GM23338 (cell line): ENCODE results near the gene IGSF9B. TPM values are rescaled to one million over a fixed set of nuclear protein-coding genes. Genes with fewer than 3 reads are reported as not detected.

Experiments
- ATAC-seq: fragments of 200-7000 bp; cut with Tn5 transposase; 3 replicates; pipeline ENCODE4 v1.9.1; 2020
- DNase-seq: peaks from one replicate; pipeline ENCODE4 v3.0.0-alpha.2; 2015; ENCODE audit warnings: low spot score
- H2AFZ ChIP-seq: fragments of 200-600 bp; sonication (generic); 2 replicates; pipeline ENCODE4 v1.8.0; 2016; ENCODE audit warnings: antibody characterized with exemption, mild to moderate bottlenecking, moderate library complexity
- H3F3A ChIP-seq: fragments of 200-600 bp; sonication (generic); replicated peaks from 2 replicates; pipeline ENCODE4 v1.8.0; 2017; ENCODE audit warnings: antibody characterized with exemption, mixed run types, low read depth
- H3K27ac ChIP-seq: fragments of 200-600 bp; sonication (generic); 2 replicates; pipeline ENCODE4 v1.6.1; 2016; ENCODE audit warnings: low read depth
- H3K27me3 ChIP-seq: fragments of 200-600 bp; sonication (generic); 2 replicates; pipeline ENCODE4 v1.8.0; 2016; ENCODE audit warnings: mild to moderate bottlenecking, mixed run types, moderate library complexity; ENCODE audit not compliant: insufficient read depth
- H3K36me3 ChIP-seq: fragments of 200-600 bp; sonication (generic); 2 replicates; pipeline ENCODE4 v1.8.0; 2016; ENCODE audit warnings: mild to moderate bottlenecking; ENCODE audit not compliant: insufficient read depth
- H3K4me1 ChIP-seq: fragments of 200-600 bp; sonication (generic); 2 replicates; pipeline ENCODE4 v1.8.0; 2016; ENCODE audit warnings: mild to moderate bottlenecking, moderate library complexity; ENCODE audit not compliant: insufficient read depth
- H3K4me2 ChIP-seq: fragments of 200-600 bp; sonication (generic); 2 replicates; pipeline ENCODE4 v1.7.1; 2017; ENCODE audit warnings: mixed run types
- H3K4me3 ChIP-seq: fragments of 200-600 bp; sonication (generic); 2 replicates; pipeline ENCODE4 v1.6.1; 2016; ENCODE audit warnings: mixed run types
- H3K79me2 ChIP-seq: fragments of 200-600 bp; sonication (generic); replicated peaks from 2 replicates; pipeline ENCODE4 v1.8.0; 2017; ENCODE audit warnings: mild to moderate bottlenecking; ENCODE audit not compliant: insufficient read depth
- H3K9me2 ChIP-seq: fragments of 200-600 bp; sonication (generic); 2 replicates; pipeline ENCODE4 v1.8.0; 2017; ENCODE audit not compliant: insufficient read depth
- H4K20me1 ChIP-seq: fragments of 200-600 bp; sonication (generic); replicated peaks from 2 replicates; pipeline ENCODE4 v1.8.0; 2017; ENCODE audit warnings: mild to moderate bottlenecking; ENCODE audit not compliant: insufficient read depth
- H3K27ac Mint-ChIP-seq: 2 replicates; pipeline ENCODE4 v1.8.0; 2020; ENCODE audit warnings: inconsistent platforms, mild to moderate bottlenecking, moderate library complexity, mixed read lengths
- H3K27me3 Mint-ChIP-seq: 3 replicates; pipeline ENCODE4 v1.8.0; 2022; ENCODE audit warnings: low read depth, mild to moderate bottlenecking, moderate library complexity, mixed read lengths, inconsistent platforms; ENCODE audit not compliant: insufficient read depth, poor library complexity
- H3K36me3 Mint-ChIP-seq: 3 replicates; pipeline ENCODE4 v1.8.0; 2021; ENCODE audit warnings: low read depth, mild to moderate bottlenecking, inconsistent platforms, moderate library complexity, mixed read lengths
- H3K4me1 Mint-ChIP-seq: 3 replicates; pipeline ENCODE4 v1.8.0; 2020; ENCODE audit warnings: mild to moderate bottlenecking, inconsistent platforms, mixed read lengths
- H3K4me3 Mint-ChIP-seq: 3 replicates; pipeline ENCODE4 v1.8.0; 2021; ENCODE audit warnings: moderate library complexity, mild to moderate bottlenecking, inconsistent platforms, mixed read lengths
- H3K9me3 Mint-ChIP-seq: 3 replicates; pipeline ENCODE4 v1.8.0; 2020; ENCODE audit warnings: moderate library complexity, mild to moderate bottlenecking, inconsistent platforms, mixed read lengths
- CREB1 ChIP-seq: fragments of 250-450 bp; sonication (Bioruptor Pico); IDR thresholded peaks from 2 replicates; pipeline ENCODE4 v1.5.0; 2020; ENCODE audit warnings: low read depth, mild to moderate bottlenecking, moderate library complexity
- ETS1 ChIP-seq: IDR thresholded peaks from 2 replicates; pipeline ENCODE4 v1.6.1; 2016; ENCODE audit warnings: antibody characterized with exemption
- EZH2 ChIP-seq: fragments of 200-600 bp; sonication (generic); IDR thresholded peaks from one replicate; pipeline ENCODE4 v1.8.0; 2017; ENCODE audit warnings: antibody characterized with exemption, mild to moderate bottlenecking, low read depth; ENCODE audit not compliant: unreplicated experiment
- EZH2phosphoT487 ChIP-seq: fragments of 200-600 bp; sonication (generic); IDR thresholded peaks from one replicate; pipeline ENCODE4 v1.8.1; 2018; ENCODE audit warnings: antibody characterized with exemption; ENCODE audit not compliant: unreplicated experiment
- JUNB ChIP-seq: IDR thresholded peaks from one replicate; pipeline ENCODE4 v1.6.1; 2016; ENCODE audit warnings: antibody characterized with exemption; ENCODE audit not compliant: unreplicated experiment
- NANOG ChIP-seq: IDR thresholded peaks from 2 replicates; pipeline ENCODE4 v1.6.1; 2016; ENCODE audit warnings: antibody characterized with exemption, borderline replicate concordance
- POLR2AphosphoS5 ChIP-seq: IDR thresholded peaks from 2 replicates; pipeline ENCODE4 v1.6.1; 2016; ENCODE audit warnings: antibody characterized with exemption, low read depth
- REST ChIP-seq: IDR thresholded peaks from one replicate; pipeline ENCODE4 v1.6.1; 2018; ENCODE audit warnings: antibody characterized with exemption; ENCODE audit not compliant: unreplicated experiment
- STAT1 ChIP-seq: IDR thresholded peaks from one replicate; pipeline ENCODE4 v1.6.1; 2016; ENCODE audit warnings: antibody characterized with exemption; ENCODE audit not compliant: unreplicated experiment
- ZNF114 ChIP-seq: fragments of 250-450 bp; sonication (Bioruptor Pico); IDR thresholded peaks from 2 replicates; pipeline ENCODE4 v1.5.0; 2020; ENCODE audit warnings: mild to moderate bottlenecking, moderate library complexity
- ZNF331 ChIP-seq: fragments of 250-450 bp; sonication (Bioruptor Pico); IDR thresholded peaks from 2 replicates; pipeline ENCODE4 v1.5.0; 2020; ENCODE audit warnings: low read depth, mild to moderate bottlenecking, moderate library complexity
- ZNF462 ChIP-seq: fragments of 250-450 bp; sonication (Bioruptor Pico); IDR thresholded peaks from 2 replicates; pipeline ENCODE4 v1.5.0; 2020; ENCODE audit warnings: mild to moderate bottlenecking, moderate library complexity
- polyA plus RNA-seq: library from polyadenylated mRNA; unstranded; fragments of >200 nt; fragmentation: Nextera tagmentation; extraction: Ambion mirVana; gene quantifications from 2 replicates; pipeline ENCODE4 v1.2.1, GENCODE V29; 2016
- total RNA-seq: library from RNA; depleted of rRNA; stranded (reverse); fragments of >200 nt; shearing (Covaris generic); gene quantifications from 2 replicates; pipeline ENCODE4 v1.2.3, GENCODE V29; 2014
- TF ChIP-seq, protein P1 (sequence below), 2 experiments: fragments of 200-600 bp in 1 of 2; sonication (generic) in 1 of 2; conservative IDR thresholded peaks; 2 replicates each; pipeline versions ENCODE4 v1.5.1 to v1.6.1; 2016 to 2017; ENCODE audit warnings: antibody characterized with exemption in 2 of 2, low read depth in 2 of 2, mild to moderate bottlenecking in 2 of 2, moderate library complexity in 1 of 2

The IGSF9B gene
- total and polyA plus RNA-seq, 2 experiments from 2014 or later = 8.7 to 51.2 TPM

GRCh38 chr11:133987171-133987570 lies 30.4 kb upstream of the IGSF9B start:
- Histone ChIP-seq H3F3A (no peaks in the 10 kb centered on the region), H3K79me2 (no peaks in the 10 kb centered on the region), H3K36me3 (no peaks in the 10 kb centered on the region), H2AFZ (no peak overlapping the region), H4K20me1 (no peaks in the 10 kb centered on the region; the same call in 1 of the 2 replicates), H3K27ac (no peak overlapping the region), H3K4me1 (no peaks in the 10 kb centered on the region), H3K4me3 (no peak overlapping the region), H3K4me2 (no peak overlapping the region), H3K27me3 (no peaks in the 10 kb centered on the region), H3K9me2 (no peaks in the 10 kb centered on the region)
- peaks cover 15% of the 10 kb centered on the region for H3K4me1 Mint-ChIP-seq
- ATAC-seq (no peak), DNase-seq (no peak)
- peaks cover 22% of the 10 kb centered on the region for H3K27me3 Mint-ChIP-seq
- no peaks in the 10 kb centered on the region for H3K36me3 Mint-ChIP-seq
- H3K9me3 Mint-ChIP-seq = no peaks in the 10 kb centered on the region; the same call in 2 of the 3 replicates
- TF ChIP-seq REST = no peak
- no peak for TF ChIP-seq EZH2phosphoT487
- TF ChIP-seq EZH2 = no peak
- no peak for TF ChIP-seq ZNF462 (CRISPR knock-in tag)
- TF ChIP-seq ETS1 = no peak
- TF ChIP-seq CREB1 (CRISPR knock-in tag) = no peak
- TF ChIP-seq, protein P1, sequence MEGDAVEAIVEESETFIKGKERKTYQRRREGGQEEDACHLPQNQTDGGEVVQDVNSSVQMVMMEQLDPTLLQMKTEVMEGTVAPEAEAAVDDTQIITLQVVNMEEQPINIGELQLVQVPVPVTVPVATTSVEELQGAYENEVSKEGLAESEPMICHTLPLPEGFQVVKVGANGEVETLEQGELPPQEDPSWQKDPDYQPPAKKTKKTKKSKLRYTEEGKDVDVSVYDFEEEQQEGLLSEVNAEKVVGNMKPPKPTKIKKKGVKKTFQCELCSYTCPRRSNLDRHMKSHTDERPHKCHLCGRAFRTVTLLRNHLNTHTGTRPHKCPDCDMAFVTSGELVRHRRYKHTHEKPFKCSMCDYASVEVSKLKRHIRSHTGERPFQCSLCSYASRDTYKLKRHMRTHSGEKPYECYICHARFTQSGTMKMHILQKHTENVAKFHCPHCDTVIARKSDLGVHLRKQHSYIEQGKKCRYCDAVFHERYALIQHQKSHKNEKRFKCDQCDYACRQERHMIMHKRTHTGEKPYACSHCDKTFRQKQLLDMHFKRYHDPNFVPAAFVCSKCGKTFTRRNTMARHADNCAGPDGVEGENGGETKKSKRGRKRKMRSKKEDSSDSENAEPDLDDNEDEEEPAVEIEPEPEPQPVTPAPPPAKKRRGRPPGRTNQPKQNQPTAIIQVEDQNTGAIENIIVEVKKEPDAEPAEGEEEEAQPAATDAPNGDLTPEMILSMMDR (conservative IDR thresholded peaks at IDR 0.05; ENCODE audit: low read depth in 2 of 2) = no peak
- no peak for TF ChIP-seq NANOG
- TF ChIP-seq ZNF114 (CRISPR knock-in tag) = no peak
- no peak for TF ChIP-seq STAT1
- TF ChIP-seq ZNF331 = no peak
- TF ChIP-seq POLR2AphosphoS5 = no peak
- TF ChIP-seq JUNB = no peak
- no peak overlapping the region for H3K27ac Mint-ChIP-seq
- no peak overlapping the region for H3K4me3 Mint-ChIP-seq
